A549 (cell line): ENCODE measurements around the gene STARD13. TPM values are rescaled to one million over a fixed set of nuclear protein-coding genes. Genes with fewer than 3 reads are reported as not detected.
A peak's percentile ranks its signal among the peaks of the same experiment; 100 is the strongest.

Experiments used
- ATAC-seq, 2 experiments: fragments of 200-7000 bp in 1 of 2; fragments of >200 bp in 1 of 2; cut with Nextera tagmentation in 1 of 2; cut with Tn5 transposase in 1 of 2; 3 replicates each; pipeline versions ENCODE4 v1.8.0 to v1.9.1; 2018 to 2020; ENCODE audit warnings: mild to moderate bottlenecking in 1 of 2, moderate library complexity in 1 of 2
- CTCF ChIA-PET: fragments of 300-600 bp; sonication (Branson Sonifier 250); formaldehyde crosslinking; extraction: SDS; loops from one replicate; lab custom pipeline; 2021; ENCODE audit warnings: antibody characterized with exemption, inconsistent platforms; lab: Yijun Ruan, JAX
- POLR2A ChIA-PET: fragments of 350-600 bp; formaldehyde crosslinking; extraction: SDS; loops from one replicate; lab custom pipeline; 2021; ENCODE audit warnings: antibody characterized with exemption, inconsistent platforms; lab: Yijun Ruan, JAX
- DNase-seq, 2 experiments: peaks; one replicate each; pipeline versions ENCODE4 v3.0.0 to v3.0.0-alpha.2; 2011 to 2016; ENCODE audit warnings: low read depth in 1 of 2, low spot score in 1 of 2
- FAIRE-seq: peaks from 2 replicates; lab custom pipeline; 2011; peaks lifted over from hg19 to GRCh38; lab: Jason Lieb, UNC
- H3K27ac ChIP-seq, 2 experiments: fragments of >200 bp; sonication (Bioruptor Twin); formaldehyde crosslinking; 3 replicates each; pipeline ENCODE4 v1.5.1; 2016 to 2017
- H3K4me1 ChIP-seq: fragments of >200 bp; sonication (Bioruptor Twin); formaldehyde crosslinking; 3 replicates; pipeline ENCODE4 v1.6.1; 2016
- H3K4me2 ChIP-seq: fragments of >200 bp; sonication (Bioruptor Twin); formaldehyde crosslinking; 3 replicates; pipeline ENCODE4 v1.6.1; 2016
- H3K4me3 ChIP-seq: fragments of >200 bp; sonication (Bioruptor Twin); formaldehyde crosslinking; 3 replicates; pipeline ENCODE4 v1.5.1; 2016
- H3K9me3 ChIP-seq: fragments of >200 bp; sonication (Bioruptor Twin); formaldehyde crosslinking; 3 replicates; pipeline ENCODE4 v1.6.1; 2016
- CBX2 ChIP-seq: fragments of 200-600 bp; sonication (generic); IDR thresholded peaks from 2 replicates; pipeline ENCODE4 v1.6.1; 2016; ENCODE audit warnings: low read depth, mild to moderate bottlenecking, borderline replicate concordance
- CEBPB ChIP-seq, 2 experiments: fragments of >200 bp in 1 of 2; sonication (Bioruptor Twin) in 1 of 2; formaldehyde crosslinking in 1 of 2; IDR thresholded peaks; 2 replicates each; pipeline ENCODE4 v1.6.1; 2012 to 2016
- CHD4 ChIP-seq: fragments of 200-600 bp; sonication (generic); IDR thresholded peaks from 2 replicates; pipeline ENCODE4 v1.6.1; 2016; ENCODE audit warnings: antibody characterized with exemption, mild to moderate bottlenecking, borderline replicate concordance
- EHF ChIP-seq: fragments of 250-450 bp; sonication (Bioruptor Pico); IDR thresholded peaks from 2 replicates; pipeline ENCODE4 v1.5.0; 2020; ENCODE audit warnings: mild to moderate bottlenecking
- EHMT2 ChIP-seq: fragments of 200-600 bp; sonication (generic); IDR thresholded peaks from 2 replicates; pipeline ENCODE4 v1.6.1; 2016; ENCODE audit warnings: antibody characterized with exemption, low read depth, mild to moderate bottlenecking, moderate library complexity
- ESRRA ChIP-seq: fragments of 150-350 bp; IDR thresholded peaks from 2 replicates; pipeline ENCODE4 v1.6.1; 2014; ENCODE audit warnings: mild to moderate bottlenecking, low read length, borderline replicate concordance
- FOSB ChIP-seq: fragments of 250-450 bp; sonication (Bioruptor Pico); IDR thresholded peaks from 2 replicates; pipeline ENCODE4 v1.5.0; 2020; ENCODE audit warnings: mild to moderate bottlenecking, moderate library complexity
- FOSL2 ChIP-seq, 2 experiments: fragments of 450-650 bp in 1 of 2; fragments of >200 bp in 1 of 2; sonication (Bioruptor Twin) in 1 of 2; formaldehyde crosslinking; IDR thresholded peaks; 2 replicates each; pipeline versions ENCODE4 v1.5.0 to v1.6.1; 2016 to 2020; ENCODE audit warnings: mild to moderate bottlenecking in 1 of 2, moderate library complexity in 1 of 2
- HDAC2 ChIP-seq: fragments of 200-600 bp; sonication (generic); IDR thresholded peaks from 2 replicates; pipeline ENCODE4 v1.6.1; 2016
- HES2 ChIP-seq: fragments of >200 bp; sonication (Bioruptor Twin); formaldehyde crosslinking; IDR thresholded peaks from 2 replicates; pipeline ENCODE4 v1.6.1; 2016
- HOXB13 ChIP-seq: fragments of 250-450 bp; sonication (Bioruptor Pico); IDR thresholded peaks from 2 replicates; pipeline ENCODE4 v1.5.0; 2020; ENCODE audit warnings: low read depth, mild to moderate bottlenecking, moderate library complexity
- MAFK ChIP-seq: fragments of 450-650 bp; IDR thresholded peaks from 2 replicates; pipeline ENCODE4 v1.6.1; 2014; ENCODE audit not compliant: partially characterized antibody
- NPAS2 ChIP-seq: fragments of 250-450 bp; sonication (Bioruptor Pico); IDR thresholded peaks from 2 replicates; pipeline ENCODE4 v1.8.0; 2022; ENCODE audit warnings: mild to moderate bottlenecking, moderate library complexity, borderline replicate concordance
- RAD21 ChIP-seq, 2 experiments: fragments of >200 bp in 1 of 2; sonication (Bioruptor Twin) in 1 of 2; formaldehyde crosslinking in 1 of 2; IDR thresholded peaks in 1 of 2; conservative IDR thresholded peaks in 1 of 2; 2 replicates in 1 of 2; 3 replicates in 1 of 2; pipeline ENCODE4 v1.6.1; 2012 to 2018; ENCODE audit warnings: inconsistent platforms in 1 of 2
- RFX5 ChIP-seq: fragments of 450-650 bp; IDR thresholded peaks from 2 replicates; pipeline ENCODE4 v1.7.1; 2014; ENCODE audit warnings: antibody characterized with exemption, mild to moderate bottlenecking, moderate library complexity
- SREBF2 ChIP-seq: fragments of 450-650 bp; IDR thresholded peaks from 2 replicates; pipeline ENCODE4 v1.6.1; 2014; ENCODE audit warnings: mild to moderate bottlenecking, moderate library complexity
- TP53 ChIP-seq: fragments of 250-450 bp; sonication (Bioruptor Pico); IDR thresholded peaks from 2 replicates; pipeline ENCODE4 v1.5.0; 2021; ENCODE audit warnings: mild to moderate bottlenecking, moderate library complexity
- ZFP36 ChIP-seq: fragments of 450-650 bp; IDR thresholded peaks from 2 replicates; pipeline ENCODE4 v1.6.1; 2014; ENCODE audit warnings: borderline replicate concordance; ENCODE audit not compliant: partially characterized antibody
- ZSCAN20 ChIP-seq: fragments of 250-450 bp; sonication (Bioruptor Pico); IDR thresholded peaks from 2 replicates; pipeline ENCODE4 v1.8.0; 2022; ENCODE audit warnings: mild to moderate bottlenecking, moderate library complexity
- WGBS: methylation state at CpG from one replicate; pipeline ENCODE4 v1.1.6; 2017; ENCODE audit errors: missing lambda C conversion rate; 5-methylcytosine and 5-hydroxymethylcytosine counted together
- polyA plus RNA-seq, 4 experiments: library from polyadenylated mRNA; depleted of rRNA in 3 of 4; stranded (reverse); fragments of >200 nt; fragmentation: RNase III in 1 of 4; extraction: RNeasy Plus Mini Kit Qiagen cat#74134 plus additional on column Dnase treatment in 1 of 4; gene quantifications; 2 replicates in 3 of 4; 3 replicates in 1 of 4; pipeline ENCODE4 v1.2.3, GENCODE V29; 2011 to 2017
- TF ChIP-seq, protein P1 (sequence below): IDR thresholded peaks from 2 replicates; pipeline ENCODE4 v1.6.1; 2012
- TF ChIP-seq, protein P2 (sequence below): IDR thresholded peaks from 2 replicates; pipeline ENCODE4 v1.6.1; 2012; ENCODE audit warnings: low read depth, borderline replicate concordance
- TF ChIP-seq, protein P3 (sequence below): fragments of >200 bp; sonication (Bioruptor Twin); formaldehyde crosslinking; IDR thresholded peaks from 3 replicates; pipeline ENCODE4 v1.6.1; 2016
- TF ChIP-seq, protein P4 (sequence below): fragments of >200 bp; sonication (Bioruptor Twin); formaldehyde crosslinking; IDR thresholded peaks from 3 replicates; pipeline ENCODE4 v1.5.1; 2016
- TF ChIP-seq, protein P5 (sequence below): fragments of 200-600 bp; sonication (generic); IDR thresholded peaks from 2 replicates; pipeline ENCODE4 v1.6.1; 2016; ENCODE audit warnings: antibody characterized with exemption, mild to moderate bottlenecking, moderate library complexity
- TF ChIP-seq, protein P6 (sequence below): IDR thresholded peaks from 2 replicates; pipeline ENCODE4 v1.6.1; 2012

The STARD13 gene
- polyA plus RNA-seq, 2 of the 4 experiments (the other 2 are of a cell fraction) = 2.4 to 2.8 TPM

- TF ChIP-seq SREBF2 = no peak
- no peak for TF ChIP-seq RFX5
- no peak for TF ChIP-seq ESRRA
- TF ChIP-seq FOSL2 (IDR thresholded peaks at IDR 0.05) = no peak
- no peak for TF ChIP-seq FOSL2 (CRISPR knock-in tag; IDR thresholded peaks at IDR 0.05)
- no peak for TF ChIP-seq CEBPB (IDR thresholded peaks at IDR 0.05)
- TF ChIP-seq EHF (CRISPR knock-in tag) = no peak
- TF ChIP-seq ZFP36 = no peak
- no peak for TF ChIP-seq TP53 (CRISPR knock-in tag)
- TF ChIP-seq CHD4 = no peak
- no peak for TF ChIP-seq FOSB (CRISPR knock-in tag)
- TF ChIP-seq EHMT2 = no peak
- TF ChIP-seq, protein P1, sequence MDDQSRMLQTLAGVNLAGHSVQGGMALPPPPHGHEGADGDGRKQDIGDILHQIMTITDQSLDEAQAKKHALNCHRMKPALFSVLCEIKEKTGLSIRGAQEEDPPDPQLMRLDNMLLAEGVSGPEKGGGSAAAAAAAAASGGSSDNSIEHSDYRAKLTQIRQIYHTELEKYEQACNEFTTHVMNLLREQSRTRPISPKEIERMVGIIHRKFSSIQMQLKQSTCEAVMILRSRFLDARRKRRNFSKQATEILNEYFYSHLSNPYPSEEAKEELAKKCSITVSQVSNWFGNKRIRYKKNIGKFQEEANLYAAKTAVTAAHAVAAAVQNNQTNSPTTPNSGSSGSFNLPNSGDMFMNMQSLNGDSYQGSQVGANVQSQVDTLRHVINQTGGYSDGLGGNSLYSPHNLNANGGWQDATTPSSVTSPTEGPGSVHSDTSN = no peak
- TF ChIP-seq, protein P2, sequence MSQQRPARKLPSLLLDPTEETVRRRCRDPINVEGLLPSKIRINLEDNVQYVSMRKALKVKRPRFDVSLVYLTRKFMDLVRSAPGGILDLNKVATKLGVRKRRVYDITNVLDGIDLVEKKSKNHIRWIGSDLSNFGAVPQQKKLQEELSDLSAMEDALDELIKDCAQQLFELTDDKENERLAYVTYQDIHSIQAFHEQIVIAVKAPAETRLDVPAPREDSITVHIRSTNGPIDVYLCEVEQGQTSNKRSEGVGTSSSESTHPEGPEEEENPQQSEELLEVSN = no peak
- no peak for TF ChIP-seq MAFK
- TF ChIP-seq ZSCAN20 (CRISPR knock-in tag) = no peak
- TF ChIP-seq RAD21 (conservative IDR thresholded peaks at IDR 0.05 in 1 of 2, IDR thresholded peaks at IDR 0.05 in 1 of 2) = no peak
- no peak for TF ChIP-seq NPAS2 (CRISPR knock-in tag)
- ATAC-seq = no peak
- no peak overlapping the region for H3K4me3 ChIP-seq
- H3K4me1 ChIP-seq = peaks cover 43% of the 10 kb centered on the region
- ChIA-PET POLR2A (no interaction called here), CTCF (interaction anchor here (1.1 kb wide), 1 partner anchor 19 kb away, joined by 3 read pairs; no protein-coding TSS in a partner anchor)
- H3K4me2 ChIP-seq = no peak overlapping the region; the same call in 2 of the 3 replicates
- no peak for DNase-seq
- H3K27ac ChIP-seq = peak overlapping the region in 1 of 2 experiments; percentile 24; a peak in 2 of 6 replicates
- no peak for FAIRE-seq
- no peaks in the 10 kb centered on the region for H3K9me3 ChIP-seq
These were observed 26.8 kb downstream of the STARD13 start for GRCh38 chr13:33258808-33259193.

GRCh38 chr13:33257841-33258807 lies 27.4 kb downstream of the STARD13 start:
- Histone ChIP-seq H3K4me1 (peaks cover 37% of the 10 kb centered on the region), H3K27ac (no peak overlapping the region; a peak in 1 of 6 replicates), H3K9me3 (no peaks in the 10 kb centered on the region), H3K4me3 (no peak overlapping the region), H3K4me2 (no peak overlapping the region; the same call in 2 of the 3 replicates)
- ATAC-seq (no peak), DNase-seq (no peak), FAIRE-seq (no peak)
- CTCF ChIA-PET = interaction anchor here (1.1 kb wide), 1 partner anchor 19 kb away, joined by 3 read pairs; no protein-coding TSS in a partner anchor
- POLR2A ChIA-PET = no interaction called here
- 93% methylated on average over 7 of the region's 7 CpGs for WGBS
- TF ChIP-seq CEBPB (IDR thresholded peaks at IDR 0.05) (no peak), SREBF2 (no peak), ESRRA (no peak), HDAC2 (no peak), FOSB (CRISPR knock-in tag) (no peak), HES2 (no peak), CBX2 (no peak), HOXB13 (CRISPR knock-in tag) (no peak), EHF (CRISPR knock-in tag) (no peak), ZFP36 (no peak)
- TF ChIP-seq, protein P3, sequence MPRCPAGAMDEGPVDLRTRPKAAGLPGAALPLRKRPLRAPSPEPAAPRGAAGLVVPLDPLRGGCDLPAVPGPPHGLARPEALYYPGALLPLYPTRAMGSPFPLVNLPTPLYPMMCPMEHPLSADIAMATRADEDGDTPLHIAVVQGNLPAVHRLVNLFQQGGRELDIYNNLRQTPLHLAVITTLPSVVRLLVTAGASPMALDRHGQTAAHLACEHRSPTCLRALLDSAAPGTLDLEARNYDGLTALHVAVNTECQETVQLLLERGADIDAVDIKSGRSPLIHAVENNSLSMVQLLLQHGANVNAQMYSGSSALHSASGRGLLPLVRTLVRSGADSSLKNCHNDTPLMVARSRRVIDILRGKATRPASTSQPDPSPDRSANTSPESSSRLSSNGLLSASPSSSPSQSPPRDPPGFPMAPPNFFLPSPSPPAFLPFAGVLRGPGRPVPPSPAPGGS = no peak
- TF ChIP-seq, protein P4, sequence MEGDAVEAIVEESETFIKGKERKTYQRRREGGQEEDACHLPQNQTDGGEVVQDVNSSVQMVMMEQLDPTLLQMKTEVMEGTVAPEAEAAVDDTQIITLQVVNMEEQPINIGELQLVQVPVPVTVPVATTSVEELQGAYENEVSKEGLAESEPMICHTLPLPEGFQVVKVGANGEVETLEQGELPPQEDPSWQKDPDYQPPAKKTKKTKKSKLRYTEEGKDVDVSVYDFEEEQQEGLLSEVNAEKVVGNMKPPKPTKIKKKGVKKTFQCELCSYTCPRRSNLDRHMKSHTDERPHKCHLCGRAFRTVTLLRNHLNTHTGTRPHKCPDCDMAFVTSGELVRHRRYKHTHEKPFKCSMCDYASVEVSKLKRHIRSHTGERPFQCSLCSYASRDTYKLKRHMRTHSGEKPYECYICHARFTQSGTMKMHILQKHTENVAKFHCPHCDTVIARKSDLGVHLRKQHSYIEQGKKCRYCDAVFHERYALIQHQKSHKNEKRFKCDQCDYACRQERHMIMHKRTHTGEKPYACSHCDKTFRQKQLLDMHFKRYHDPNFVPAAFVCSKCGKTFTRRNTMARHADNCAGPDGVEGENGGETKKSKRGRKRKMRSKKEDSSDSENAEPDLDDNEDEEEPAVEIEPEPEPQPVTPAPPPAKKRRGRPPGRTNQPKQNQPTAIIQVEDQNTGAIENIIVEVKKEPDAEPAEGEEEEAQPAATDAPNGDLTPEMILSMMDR = no peak
- TF ChIP-seq, protein P5, sequence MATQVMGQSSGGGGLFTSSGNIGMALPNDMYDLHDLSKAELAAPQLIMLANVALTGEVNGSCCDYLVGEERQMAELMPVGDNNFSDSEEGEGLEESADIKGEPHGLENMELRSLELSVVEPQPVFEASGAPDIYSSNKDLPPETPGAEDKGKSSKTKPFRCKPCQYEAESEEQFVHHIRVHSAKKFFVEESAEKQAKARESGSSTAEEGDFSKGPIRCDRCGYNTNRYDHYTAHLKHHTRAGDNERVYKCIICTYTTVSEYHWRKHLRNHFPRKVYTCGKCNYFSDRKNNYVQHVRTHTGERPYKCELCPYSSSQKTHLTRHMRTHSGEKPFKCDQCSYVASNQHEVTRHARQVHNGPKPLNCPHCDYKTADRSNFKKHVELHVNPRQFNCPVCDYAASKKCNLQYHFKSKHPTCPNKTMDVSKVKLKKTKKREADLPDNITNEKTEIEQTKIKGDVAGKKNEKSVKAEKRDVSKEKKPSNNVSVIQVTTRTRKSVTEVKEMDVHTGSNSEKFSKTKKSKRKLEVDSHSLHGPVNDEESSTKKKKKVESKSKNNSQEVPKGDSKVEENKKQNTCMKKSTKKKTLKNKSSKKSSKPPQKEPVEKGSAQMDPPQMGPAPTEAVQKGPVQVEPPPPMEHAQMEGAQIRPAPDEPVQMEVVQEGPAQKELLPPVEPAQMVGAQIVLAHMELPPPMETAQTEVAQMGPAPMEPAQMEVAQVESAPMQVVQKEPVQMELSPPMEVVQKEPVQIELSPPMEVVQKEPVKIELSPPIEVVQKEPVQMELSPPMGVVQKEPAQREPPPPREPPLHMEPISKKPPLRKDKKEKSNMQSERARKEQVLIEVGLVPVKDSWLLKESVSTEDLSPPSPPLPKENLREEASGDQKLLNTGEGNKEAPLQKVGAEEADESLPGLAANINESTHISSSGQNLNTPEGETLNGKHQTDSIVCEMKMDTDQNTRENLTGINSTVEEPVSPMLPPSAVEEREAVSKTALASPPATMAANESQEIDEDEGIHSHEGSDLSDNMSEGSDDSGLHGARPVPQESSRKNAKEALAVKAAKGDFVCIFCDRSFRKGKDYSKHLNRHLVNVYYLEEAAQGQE = no peak
- TF ChIP-seq, protein P6, sequence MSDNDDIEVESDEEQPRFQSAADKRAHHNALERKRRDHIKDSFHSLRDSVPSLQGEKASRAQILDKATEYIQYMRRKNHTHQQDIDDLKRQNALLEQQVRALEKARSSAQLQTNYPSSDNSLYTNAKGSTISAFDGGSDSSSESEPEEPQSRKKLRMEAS = no peak
